Fibroblast of lung (primary cell): ENCODE measurements around the gene PPARG. TPM values are rescaled to one million over a fixed set of nuclear protein-coding genes. Genes with fewer than 3 reads are reported as not detected.

ENCODE experiments used
- DNase-seq, 2 donors: peaks; one replicate each; pipeline versions ENCODE4 v3.0.0 to v3.0.0-alpha.2; 2010; ENCODE audit warnings: low read depth in 2 of 2
- H2AFZ ChIP-seq: 2 replicates; pipeline ENCODE4 v1.5.1; 2012; ENCODE audit warnings: low read length, control low read depth, inconsistent platforms
- H3K27ac ChIP-seq: 2 replicates; pipeline ENCODE4 v1.5.1; 2011; ENCODE audit warnings: low read length, control low read depth; ENCODE audit not compliant: insufficient read depth
- H3K27me3 ChIP-seq: 2 replicates; pipeline ENCODE4 v1.5.1; 2011; ENCODE audit warnings: mild to moderate bottlenecking, low read length; ENCODE audit not compliant: control insufficient read depth, insufficient read depth
- H3K36me3 ChIP-seq: 2 replicates; pipeline ENCODE4 v1.5.1; 2011; ENCODE audit warnings: low read length; ENCODE audit not compliant: control insufficient read depth, insufficient read depth
- H3K4me1 ChIP-seq: 2 replicates; pipeline ENCODE4 v1.5.1; 2011; ENCODE audit warnings: low read length; ENCODE audit not compliant: control insufficient read depth, insufficient read depth; ENCODE audit errors: extremely low read depth
- H3K4me2 ChIP-seq: 2 replicates; pipeline ENCODE4 v1.5.1; 2011; ENCODE audit warnings: low read length, control low read depth; ENCODE audit not compliant: insufficient read depth; ENCODE audit errors: extremely low read depth
- H3K4me3 ChIP-seq, 4 experiments: fragments of 200-600 bp in 1 of 4; sonication (generic) in 1 of 4; replicated peaks in 1 of 4; 2 replicates each; pipeline ENCODE4 v1.5.1; 2011 to 2016; ENCODE audit warnings: low read length in 4 of 4, low read depth in 3 of 4, mild to moderate bottlenecking in 3 of 4, control low read depth in 2 of 4, inconsistent platforms in 1 of 4, mixed read lengths in 1 of 4; ENCODE audit not compliant: insufficient read depth in 1 of 4; ENCODE audit errors: control extremely low read depth in 1 of 4
- H3K79me2 ChIP-seq: 2 replicates; pipeline ENCODE4 v1.5.1; 2012; ENCODE audit warnings: mild to moderate bottlenecking, low read length, inconsistent platforms; ENCODE audit not compliant: control insufficient read depth, insufficient read depth
- H3K9ac ChIP-seq: 2 replicates; pipeline ENCODE4 v1.5.1; 2011; ENCODE audit warnings: mild to moderate bottlenecking, low read length, control low read depth; ENCODE audit not compliant: insufficient read depth
- H3K9me3 ChIP-seq: 2 replicates; pipeline ENCODE4 v1.5.1; 2012; ENCODE audit warnings: low read depth, low read length; ENCODE audit not compliant: control insufficient read depth, insufficient read depth
- H4K20me1 ChIP-seq: 2 replicates; pipeline ENCODE4 v1.5.1; 2011; ENCODE audit warnings: low read length; ENCODE audit not compliant: control insufficient read depth, insufficient read depth; ENCODE audit errors: extremely low read depth
- CTCF ChIP-seq, 2 donors: IDR thresholded peaks in 1 of 2; conservative IDR thresholded peaks in 1 of 2; 1 replicate in 1 of 2; 2 replicates in 1 of 2; pipeline ENCODE4 v1.5.1; 2011 to 2012; ENCODE audit warnings: low read length in 2 of 2, control low read depth in 1 of 2, inconsistent platforms in 1 of 2, low read depth in 1 of 2, mild to moderate bottlenecking in 1 of 2
- EZH2 ChIP-seq: IDR thresholded peaks from 2 replicates; pipeline ENCODE4 v1.5.1; 2012; ENCODE audit warnings: low read length, control low read depth, mild to moderate bottlenecking; ENCODE audit errors: missing control alignments
- polyA plus RNA-seq, 2 donors: library from polyadenylated mRNA; depleted of rRNA in 1 of 2; stranded (reverse) in 1 of 2; unstranded in 1 of 2; fragments of >200 nt; gene quantifications; 2 replicates each; pipeline ENCODE4 v1.2.1, GENCODE V29; 2011 to 2012; ENCODE audit warnings: missing spikeins in 1 of 2
- total RNA-seq: library from RNA; depleted of rRNA; stranded (reverse); fragments of >200 nt; gene quantifications from 2 replicates; pipeline ENCODE4 v1.2.1, GENCODE V29; 2014

PPARG gene
- total and polyA plus RNA-seq, 2 donors (not counting 1 experiment from before 2014, with no cell fraction given): 32.8 to 42.8 TPM

- no peak for TF ChIP-seq EZH2
- no peak for TF ChIP-seq CTCF (conservative IDR thresholded peaks at IDR 0.05 in 1 of 2, IDR thresholded peaks at IDR 0.05 in 1 of 2; ENCODE audit: low read depth in 1 of 2, low read length in 2 of 2)
- Histone ChIP-seq H3K4me3 (no peak overlapping the region), H3K9me3 (no peaks in the 10 kb centered on the region), H3K36me3 (no peaks in the 10 kb centered on the region), H4K20me1 (no peaks in the 10 kb centered on the region), H3K4me2 (no peak overlapping the region), H2AFZ (no peak overlapping the region), H3K9ac (no peak overlapping the region), H3K79me2 (no peaks in the 10 kb centered on the region), H3K4me1 (peaks cover 10% of the 10 kb centered on the region), H3K27ac (no peak overlapping the region), H3K27me3 (no peaks in the 10 kb centered on the region)
- DNase-seq: peak in 1 of 2 donors; percentile 53
Measured at GRCh38 chr3:12444582-12445471, 156.0 kb downstream of the PPARG start.

GRCh38 chr3:12445523-12446240, 156.8 kb downstream of the PPARG start:
- Histone ChIP-seq H3K4me3 (no peak overlapping the region), H3K4me2 (no peak overlapping the region), H2AFZ (no peak overlapping the region), H4K20me1 (no peaks in the 10 kb centered on the region), H3K27me3 (no peaks in the 10 kb centered on the region), H3K27ac (no peak overlapping the region), H3K9ac (no peak overlapping the region), H3K9me3 (no peaks in the 10 kb centered on the region), H3K4me1 (peaks cover 7% of the 10 kb centered on the region), H3K36me3 (no peaks in the 10 kb centered on the region), H3K79me2 (no peaks in the 10 kb centered on the region)
- TF ChIP-seq CTCF (conservative IDR thresholded peaks at IDR 0.05 in 1 of 2, IDR thresholded peaks at IDR 0.05 in 1 of 2; ENCODE audit: low read depth in 1 of 2, low read length in 2 of 2) (no peak), EZH2 (no peak)
- DNase-seq: no peak

DNA sequence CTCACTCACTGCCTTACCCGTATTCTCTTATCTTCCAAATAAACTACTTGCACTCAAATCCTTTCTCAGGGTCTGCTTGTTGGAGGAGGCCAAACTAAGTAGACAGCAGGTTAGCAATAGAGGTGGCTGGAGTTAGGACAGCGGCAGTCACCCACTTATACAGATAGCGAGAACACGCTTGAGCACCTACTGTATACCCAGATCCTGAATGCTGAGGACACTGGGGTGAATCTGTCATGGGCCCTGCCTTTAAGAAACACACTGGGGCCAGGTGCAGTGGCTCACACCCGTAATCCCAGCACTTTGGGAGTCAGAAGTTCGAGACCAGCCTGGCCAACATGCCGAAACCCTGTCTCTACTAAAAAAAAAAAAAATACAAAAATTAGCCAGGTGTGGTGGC, 157.4 kb downstream of the PPARG start:
- H4K20me1 ChIP-seq: no peaks in the 10 kb centered on the region
- no peak overlapping the region for H3K27ac ChIP-seq
- peaks cover 3% of the 10 kb centered on the region for H3K4me1 ChIP-seq
- H3K4me2 ChIP-seq: no peak overlapping the region
- no peak overlapping the region for H3K9ac ChIP-seq
- no peaks in the 10 kb centered on the region for H3K36me3 ChIP-seq
- H3K79me2 ChIP-seq: no peaks in the 10 kb centered on the region
- TF ChIP-seq CTCF (conservative IDR thresholded peaks at IDR 0.05 in 1 of 2, IDR thresholded peaks at IDR 0.05 in 1 of 2; ENCODE audit: low read depth in 1 of 2, low read length in 2 of 2) (no peak), EZH2 (no peak)
- H3K27me3 ChIP-seq: no peaks in the 10 kb centered on the region
- no peaks in the 10 kb centered on the region for H3K9me3 ChIP-seq
- no peak for DNase-seq
- H3K4me3 ChIP-seq: no peak overlapping the region
- no peak overlapping the region for H2AFZ ChIP-seq
